Liver (tissue), 3 donors: ENCODE measurements around the gene LHPP.

Source experiments
- CTCF ChIP-seq: fragments of 150-350 bp; IDR thresholded peaks from 2 replicates; pipeline ENCODE4 v1.5.1; 2017; ENCODE audit warnings: improper control_type of control experiment, low read depth, low read length; ENCODE audit not compliant: missing input control
- EGR1 ChIP-seq, 2 donors: IDR thresholded peaks; 2 replicates each; pipeline ENCODE4 v1.6.1; 2016 to 2018; ENCODE audit warnings: antibody characterized with exemption in 2 of 2, low read depth in 2 of 2
- FOXA1 ChIP-seq: IDR thresholded peaks from 2 replicates; pipeline ENCODE4 v1.6.1; 2016; ENCODE audit warnings: antibody characterized with exemption
- FOXA2 ChIP-seq: IDR thresholded peaks from 2 replicates; pipeline ENCODE4 v1.6.1; 2016; ENCODE audit warnings: antibody characterized with exemption
- GABPA ChIP-seq, 2 donors: IDR thresholded peaks in 1 of 2; conservative IDR thresholded peaks in 1 of 2; 2 replicates each; pipeline ENCODE4 v1.6.1; 2016; ENCODE audit warnings: antibody characterized with exemption in 2 of 2, mild to moderate bottlenecking in 1 of 2, moderate library complexity in 1 of 2
- HNF4A ChIP-seq, 2 donors: conservative IDR thresholded peaks; 2 replicates each; pipeline ENCODE4 v1.6.1; 2016; ENCODE audit warnings: antibody characterized with exemption in 2 of 2, mild to moderate bottlenecking in 2 of 2
- JUND ChIP-seq, 2 donors: IDR thresholded peaks; 2 replicates each; pipeline ENCODE4 v1.6.1; 2016; ENCODE audit warnings: antibody characterized with exemption in 2 of 2
- RAD21 ChIP-seq, 2 donors: IDR thresholded peaks; 2 replicates each; pipeline ENCODE4 v1.6.1; 2016; ENCODE audit warnings: antibody characterized with exemption in 2 of 2, mild to moderate bottlenecking in 2 of 2
- TAF1 ChIP-seq: conservative IDR thresholded peaks from 2 replicates; pipeline ENCODE4 v1.6.1; 2016; ENCODE audit warnings: antibody characterized with exemption, mild to moderate bottlenecking
- YY1 ChIP-seq: IDR thresholded peaks from 2 replicates; pipeline ENCODE4 v1.6.1; 2016; ENCODE audit warnings: antibody characterized with exemption, mild to moderate bottlenecking
- ZBTB33 ChIP-seq: IDR thresholded peaks from 2 replicates; pipeline ENCODE4 v1.6.1; 2016; ENCODE audit warnings: antibody characterized with exemption
- TF ChIP-seq, protein P1 (sequence below): IDR thresholded peaks from 2 replicates; pipeline ENCODE4 v1.6.1; 2016; ENCODE audit warnings: antibody characterized with exemption, mild to moderate bottlenecking
- TF ChIP-seq, protein P2 (sequence below): IDR thresholded peaks from 2 replicates; pipeline ENCODE4 v1.6.1; 2016; ENCODE audit warnings: antibody characterized with exemption
- TF ChIP-seq, protein P3 (sequence below): IDR thresholded peaks from 2 replicates; pipeline ENCODE4 v1.6.1; 2016; ENCODE audit warnings: antibody characterized with exemption
- donor health status: healthy.
- donor health status: healthy.

- TF ChIP-seq, protein P1, sequence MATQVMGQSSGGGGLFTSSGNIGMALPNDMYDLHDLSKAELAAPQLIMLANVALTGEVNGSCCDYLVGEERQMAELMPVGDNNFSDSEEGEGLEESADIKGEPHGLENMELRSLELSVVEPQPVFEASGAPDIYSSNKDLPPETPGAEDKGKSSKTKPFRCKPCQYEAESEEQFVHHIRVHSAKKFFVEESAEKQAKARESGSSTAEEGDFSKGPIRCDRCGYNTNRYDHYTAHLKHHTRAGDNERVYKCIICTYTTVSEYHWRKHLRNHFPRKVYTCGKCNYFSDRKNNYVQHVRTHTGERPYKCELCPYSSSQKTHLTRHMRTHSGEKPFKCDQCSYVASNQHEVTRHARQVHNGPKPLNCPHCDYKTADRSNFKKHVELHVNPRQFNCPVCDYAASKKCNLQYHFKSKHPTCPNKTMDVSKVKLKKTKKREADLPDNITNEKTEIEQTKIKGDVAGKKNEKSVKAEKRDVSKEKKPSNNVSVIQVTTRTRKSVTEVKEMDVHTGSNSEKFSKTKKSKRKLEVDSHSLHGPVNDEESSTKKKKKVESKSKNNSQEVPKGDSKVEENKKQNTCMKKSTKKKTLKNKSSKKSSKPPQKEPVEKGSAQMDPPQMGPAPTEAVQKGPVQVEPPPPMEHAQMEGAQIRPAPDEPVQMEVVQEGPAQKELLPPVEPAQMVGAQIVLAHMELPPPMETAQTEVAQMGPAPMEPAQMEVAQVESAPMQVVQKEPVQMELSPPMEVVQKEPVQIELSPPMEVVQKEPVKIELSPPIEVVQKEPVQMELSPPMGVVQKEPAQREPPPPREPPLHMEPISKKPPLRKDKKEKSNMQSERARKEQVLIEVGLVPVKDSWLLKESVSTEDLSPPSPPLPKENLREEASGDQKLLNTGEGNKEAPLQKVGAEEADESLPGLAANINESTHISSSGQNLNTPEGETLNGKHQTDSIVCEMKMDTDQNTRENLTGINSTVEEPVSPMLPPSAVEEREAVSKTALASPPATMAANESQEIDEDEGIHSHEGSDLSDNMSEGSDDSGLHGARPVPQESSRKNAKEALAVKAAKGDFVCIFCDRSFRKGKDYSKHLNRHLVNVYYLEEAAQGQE, result no peak
- TF ChIP-seq, protein P2, sequence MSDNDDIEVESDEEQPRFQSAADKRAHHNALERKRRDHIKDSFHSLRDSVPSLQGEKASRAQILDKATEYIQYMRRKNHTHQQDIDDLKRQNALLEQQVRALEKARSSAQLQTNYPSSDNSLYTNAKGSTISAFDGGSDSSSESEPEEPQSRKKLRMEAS, result no peak
- no peak for TF ChIP-seq CTCF
- TF ChIP-seq RAD21 (IDR thresholded peaks at IDR 0.05), result no peak
- TF ChIP-seq, protein P3, sequence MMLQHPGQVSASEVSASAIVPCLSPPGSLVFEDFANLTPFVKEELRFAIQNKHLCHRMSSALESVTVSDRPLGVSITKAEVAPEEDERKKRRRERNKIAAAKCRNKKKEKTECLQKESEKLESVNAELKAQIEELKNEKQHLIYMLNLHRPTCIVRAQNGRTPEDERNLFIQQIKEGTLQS, result no peak
- TF ChIP-seq FOXA2, result no peak
- no peak for TF ChIP-seq GABPA (IDR thresholded peaks at IDR 0.05 in 1 of 2, conservative IDR thresholded peaks at IDR 0.05 in 1 of 2)
- no peak for TF ChIP-seq JUND (IDR thresholded peaks at IDR 0.05)
- no peak for TF ChIP-seq TAF1
- no peak for TF ChIP-seq ZBTB33
- TF ChIP-seq EGR1 (IDR thresholded peaks at IDR 0.05; ENCODE audit: low read depth in 2 of 2), result no peak
- TF ChIP-seq HNF4A (conservative IDR thresholded peaks at IDR 0.05), result no peak
- no peak for TF ChIP-seq FOXA1
- no peak for TF ChIP-seq YY1
These were observed 31.7 kb downstream of the LHPP start for GRCh38 chr10:124493214-124493882.
